WTC11 (cell line): Measurements from ENCODE around the gene CNOT1.

Experiments used
- ZNF263 ChIP-seq: sonication (generic); formaldehyde crosslinking; IDR thresholded peaks from 2 replicates; pipeline ENCODE4 v1.8.1; 2022; ENCODE audit warnings: low read depth, mild to moderate bottlenecking, moderate library complexity, missing genetic modification reagents
- TF ChIP-seq, protein P1 (sequence below): fragments of 200-600 bp; IDR thresholded peaks from 2 replicates; pipeline ENCODE4 v1.8.0; 2022; ENCODE audit warnings: antibody characterized with exemption
- TF ChIP-seq, protein P2 (sequence below): sonication (generic); formaldehyde crosslinking; conservative IDR thresholded peaks from 2 replicates; pipeline ENCODE4 v1.8.1; 2022; ENCODE audit warnings: mild to moderate bottlenecking, missing genetic modification reagents
- TF ChIP-seq, protein P3 (sequence below): sonication (generic); formaldehyde crosslinking; IDR thresholded peaks from 2 replicates; pipeline ENCODE4 v1.8.1; 2023; ENCODE audit warnings: mild to moderate bottlenecking, missing genetic modification reagents, moderate library complexity
- TF ChIP-seq, protein P4 (sequence below): fragments of 250-450 bp; sonication (Bioruptor Pico); IDR thresholded peaks from 2 replicates; pipeline ENCODE4 v1.9.0; 2021; ENCODE audit warnings: mild to moderate bottlenecking, borderline replicate concordance
- TF ChIP-seq, protein P5 (sequence below): sonication (generic); formaldehyde crosslinking; IDR thresholded peaks from 2 replicates; pipeline ENCODE4 v1.8.1; 2022; ENCODE audit warnings: mild to moderate bottlenecking, moderate library complexity, missing genetic modification reagents

DNA sequence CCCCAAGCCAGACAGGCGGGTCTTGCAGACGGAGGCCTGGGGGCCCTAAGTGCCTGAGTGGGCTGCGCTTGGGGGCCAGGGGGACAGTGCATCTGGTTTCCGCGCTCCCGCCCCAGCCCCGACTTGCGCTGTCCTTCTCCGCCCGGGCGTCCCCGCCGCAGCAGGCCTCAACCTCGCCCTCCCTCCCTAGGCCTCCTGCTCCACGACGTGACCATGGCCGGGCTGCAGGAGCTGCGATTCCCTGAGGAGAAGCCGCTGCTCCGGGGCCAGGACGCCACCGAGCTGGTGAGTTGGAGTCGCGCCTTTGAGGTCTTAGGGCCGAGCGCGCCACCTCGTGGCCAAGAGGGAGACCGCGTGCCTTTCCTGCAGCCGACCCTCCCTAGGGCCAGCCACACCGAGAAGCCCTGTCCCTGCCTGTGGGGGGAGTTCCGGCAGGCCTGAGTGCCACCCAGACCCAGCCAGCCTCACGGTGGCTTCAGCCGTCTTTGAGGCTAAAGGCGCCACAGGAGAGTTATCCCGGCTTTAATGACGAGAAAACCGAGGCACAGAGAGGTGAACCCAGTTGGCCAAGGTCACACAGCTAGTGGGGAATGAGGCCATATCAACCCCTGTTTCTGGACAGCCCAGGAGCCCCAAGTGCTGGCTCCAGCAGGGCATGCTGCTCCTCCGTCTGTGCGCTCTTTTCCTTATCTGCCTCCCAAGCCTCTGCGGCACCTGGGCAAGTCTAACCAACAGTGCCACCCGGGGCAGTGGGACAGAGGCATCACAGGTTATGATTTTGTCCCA is 141.9 kb downstream of the CNOT1 start:
- TF ChIP-seq, protein P1, sequence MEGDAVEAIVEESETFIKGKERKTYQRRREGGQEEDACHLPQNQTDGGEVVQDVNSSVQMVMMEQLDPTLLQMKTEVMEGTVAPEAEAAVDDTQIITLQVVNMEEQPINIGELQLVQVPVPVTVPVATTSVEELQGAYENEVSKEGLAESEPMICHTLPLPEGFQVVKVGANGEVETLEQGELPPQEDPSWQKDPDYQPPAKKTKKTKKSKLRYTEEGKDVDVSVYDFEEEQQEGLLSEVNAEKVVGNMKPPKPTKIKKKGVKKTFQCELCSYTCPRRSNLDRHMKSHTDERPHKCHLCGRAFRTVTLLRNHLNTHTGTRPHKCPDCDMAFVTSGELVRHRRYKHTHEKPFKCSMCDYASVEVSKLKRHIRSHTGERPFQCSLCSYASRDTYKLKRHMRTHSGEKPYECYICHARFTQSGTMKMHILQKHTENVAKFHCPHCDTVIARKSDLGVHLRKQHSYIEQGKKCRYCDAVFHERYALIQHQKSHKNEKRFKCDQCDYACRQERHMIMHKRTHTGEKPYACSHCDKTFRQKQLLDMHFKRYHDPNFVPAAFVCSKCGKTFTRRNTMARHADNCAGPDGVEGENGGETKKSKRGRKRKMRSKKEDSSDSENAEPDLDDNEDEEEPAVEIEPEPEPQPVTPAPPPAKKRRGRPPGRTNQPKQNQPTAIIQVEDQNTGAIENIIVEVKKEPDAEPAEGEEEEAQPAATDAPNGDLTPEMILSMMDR, result peak; percentile 95
- TF ChIP-seq, protein P2, sequence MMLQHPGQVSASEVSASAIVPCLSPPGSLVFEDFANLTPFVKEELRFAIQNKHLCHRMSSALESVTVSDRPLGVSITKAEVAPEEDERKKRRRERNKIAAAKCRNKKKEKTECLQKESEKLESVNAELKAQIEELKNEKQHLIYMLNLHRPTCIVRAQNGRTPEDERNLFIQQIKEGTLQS, result no peak
- TF ChIP-seq ZNF263 (CRISPR knock-in tag), result no peak
- TF ChIP-seq, protein P3, sequence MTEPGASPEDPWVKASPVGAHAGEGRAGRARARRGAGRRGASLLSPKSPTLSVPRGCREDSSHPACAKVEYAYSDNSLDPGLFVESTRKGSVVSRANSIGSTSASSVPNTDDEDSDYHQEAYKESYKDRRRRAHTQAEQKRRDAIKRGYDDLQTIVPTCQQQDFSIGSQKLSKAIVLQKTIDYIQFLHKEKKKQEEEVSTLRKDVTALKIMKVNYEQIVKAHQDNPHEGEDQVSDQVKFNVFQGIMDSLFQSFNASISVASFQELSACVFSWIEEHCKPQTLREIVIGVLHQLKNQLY, result no peak
- TF ChIP-seq, protein P4, sequence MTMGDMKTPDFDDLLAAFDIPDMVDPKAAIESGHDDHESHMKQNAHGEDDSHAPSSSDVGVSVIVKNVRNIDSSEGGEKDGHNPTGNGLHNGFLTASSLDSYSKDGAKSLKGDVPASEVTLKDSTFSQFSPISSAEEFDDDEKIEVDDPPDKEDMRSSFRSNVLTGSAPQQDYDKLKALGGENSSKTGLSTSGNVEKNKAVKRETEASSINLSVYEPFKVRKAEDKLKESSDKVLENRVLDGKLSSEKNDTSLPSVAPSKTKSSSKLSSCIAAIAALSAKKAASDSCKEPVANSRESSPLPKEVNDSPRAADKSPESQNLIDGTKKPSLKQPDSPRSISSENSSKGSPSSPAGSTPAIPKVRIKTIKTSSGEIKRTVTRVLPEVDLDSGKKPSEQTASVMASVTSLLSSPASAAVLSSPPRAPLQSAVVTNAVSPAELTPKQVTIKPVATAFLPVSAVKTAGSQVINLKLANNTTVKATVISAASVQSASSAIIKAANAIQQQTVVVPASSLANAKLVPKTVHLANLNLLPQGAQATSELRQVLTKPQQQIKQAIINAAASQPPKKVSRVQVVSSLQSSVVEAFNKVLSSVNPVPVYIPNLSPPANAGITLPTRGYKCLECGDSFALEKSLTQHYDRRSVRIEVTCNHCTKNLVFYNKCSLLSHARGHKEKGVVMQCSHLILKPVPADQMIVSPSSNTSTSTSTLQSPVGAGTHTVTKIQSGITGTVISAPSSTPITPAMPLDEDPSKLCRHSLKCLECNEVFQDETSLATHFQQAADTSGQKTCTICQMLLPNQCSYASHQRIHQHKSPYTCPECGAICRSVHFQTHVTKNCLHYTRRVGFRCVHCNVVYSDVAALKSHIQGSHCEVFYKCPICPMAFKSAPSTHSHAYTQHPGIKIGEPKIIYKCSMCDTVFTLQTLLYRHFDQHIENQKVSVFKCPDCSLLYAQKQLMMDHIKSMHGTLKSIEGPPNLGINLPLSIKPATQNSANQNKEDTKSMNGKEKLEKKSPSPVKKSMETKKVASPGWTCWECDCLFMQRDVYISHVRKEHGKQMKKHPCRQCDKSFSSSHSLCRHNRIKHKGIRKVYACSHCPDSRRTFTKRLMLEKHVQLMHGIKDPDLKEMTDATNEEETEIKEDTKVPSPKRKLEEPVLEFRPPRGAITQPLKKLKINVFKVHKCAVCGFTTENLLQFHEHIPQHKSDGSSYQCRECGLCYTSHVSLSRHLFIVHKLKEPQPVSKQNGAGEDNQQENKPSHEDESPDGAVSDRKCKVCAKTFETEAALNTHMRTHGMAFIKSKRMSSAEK (CRISPR knock-in tag), result no peak
- TF ChIP-seq, protein P5, sequence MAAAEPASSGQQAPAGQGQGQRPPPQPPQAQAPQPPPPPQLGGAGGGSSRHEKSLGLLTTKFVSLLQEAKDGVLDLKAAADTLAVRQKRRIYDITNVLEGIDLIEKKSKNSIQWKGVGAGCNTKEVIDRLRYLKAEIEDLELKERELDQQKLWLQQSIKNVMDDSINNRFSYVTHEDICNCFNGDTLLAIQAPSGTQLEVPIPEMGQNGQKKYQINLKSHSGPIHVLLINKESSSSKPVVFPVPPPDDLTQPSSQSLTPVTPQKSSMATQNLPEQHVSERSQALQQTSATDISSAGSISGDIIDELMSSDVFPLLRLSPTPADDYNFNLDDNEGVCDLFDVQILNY (CRISPR knock-in tag), result no peak
